Upper lobe of left lung (tissue), 6 donors: Measurements from ENCODE around the gene CPAMD8. TPM values are rescaled to one million over a fixed set of nuclear protein-coding genes. Genes with fewer than 3 reads are reported as not detected.
A peak's percentile ranks its signal among the peaks of the same experiment; 100 is the strongest.

Experiments used
- ATAC-seq, 2 donors: fragments of 200-7000 bp; cut with Tn5 transposase; one replicate each; pipeline ENCODE4 v1.9.1; 2022; ENCODE audit warnings: mild to moderate bottlenecking in 2 of 2, moderate library complexity in 2 of 2; ENCODE audit not compliant: low FRiP score in 2 of 2
- DNase-seq, 2 donors: peaks; one replicate each; pipeline ENCODE4 v3.0.0-alpha.2; 2019 to 2020
- H3K27ac ChIP-seq, 4 donors: fragments of 200-600 bp; sonication (generic); one replicate each; pipeline ENCODE4 v1.5.1; 2016 to 2019
- H3K27me3 ChIP-seq, 4 donors: fragments of 200-600 bp; sonication (generic); one replicate each; pipeline ENCODE4 v1.5.1; 2017 to 2019
- H3K36me3 ChIP-seq, 4 donors: fragments of 200-600 bp; sonication (generic); one replicate each; pipeline ENCODE4 v1.5.1; 2016 to 2019
- H3K4me1 ChIP-seq, 4 donors: fragments of 200-600 bp; sonication (generic); one replicate each; pipeline ENCODE4 v1.5.1; 2018 to 2019
- H3K4me3 ChIP-seq, 4 donors: fragments of 200-600 bp; sonication (generic); one replicate each; pipeline ENCODE4 v1.5.1; 2017 to 2019; ENCODE audit warnings: mild to moderate bottlenecking in 2 of 4, moderate library complexity in 1 of 4
- H3K9me3 ChIP-seq, 4 donors: fragments of 200-600 bp; sonication (generic); one replicate each; pipeline ENCODE4 v1.5.1; 2018 to 2019
- EP300 ChIP-seq, 4 donors: sonication (generic); formaldehyde crosslinking; IDR thresholded peaks; one replicate each; pipeline ENCODE4 v1.5.1; 2017; ENCODE audit warnings: antibody characterized with exemption in 4 of 4, control low read depth in 2 of 4
- POLR2A ChIP-seq, 4 donors: fragments of 450-650 bp; IDR thresholded peaks; one replicate each; pipeline ENCODE4 v1.5.1; 2016 to 2017; ENCODE audit warnings: antibody characterized with exemption in 4 of 4, mild to moderate bottlenecking in 2 of 4
- POLR2AphosphoS5 ChIP-seq, 2 donors: sonication (generic); formaldehyde crosslinking; IDR thresholded peaks; one replicate each; pipeline ENCODE4 v1.5.1; 2017; ENCODE audit warnings: antibody characterized with exemption in 2 of 2
- WGBS, 2 donors: methylation state at CpG; one replicate each; pipeline ENCODE4 v1.1.5; 2017 to 2018; 5-methylcytosine and 5-hydroxymethylcytosine counted together
- total RNA-seq, 6 donors: library from RNA; depleted of rRNA in 4 of 6; stranded (reverse); fragments of >200 nt in 4 of 6; gene quantifications; one replicate each; pipeline versions ENCODE4 v1.1.0 to v1.2.1, GENCODE V29; 2016 to 2021
- TF ChIP-seq, protein P1 (sequence below), 6 experiments: fragments of 450-650 bp in 4 of 6; fragments of 200-600 bp in 2 of 6; sonication (generic) in 2 of 6; IDR thresholded peaks; one replicate each; pipeline ENCODE4 v1.5.1; 2016 to 2019; ENCODE audit warnings: antibody characterized with exemption in 6 of 6
- donor health status: DM: no; HTN: no; CAD: no; lungs with moderate emphysema.
- donor health status: DM: no; HTN: yes; CAD: no; lungs with severe emphysema.

The CPAMD8 gene
- total RNA-seq, 6 donors from 2014 or later: 35.8 to 262 (median 61.1) TPM

GRCh38 chr19:16861834-16862233, 164.8 kb downstream of the CPAMD8 start:
- DNase-seq: no peak
- Histone ChIP-seq H3K27ac (peak overlapping the region in 3 of 4 donors; percentile 12 to 61 (median 61)), H3K27me3 (no peaks in the 10 kb centered on the region), H3K4me3 (no peak overlapping the region), H3K4me1 (peaks cover 0 to 9% (median 0%) of the 10 kb centered on the region in 4 donors), H3K36me3 (peaks cover 12 to 87% (median 52%) of the 10 kb centered on the region in 4 donors), H3K9me3 (no peaks in the 10 kb centered on the region)
- TF ChIP-seq POLR2A (IDR thresholded peaks at IDR 0.05) (no peak), POLR2AphosphoS5 (IDR thresholded peaks at IDR 0.05) (no peak), EP300 (IDR thresholded peaks at IDR 0.05) (no peak)
- TF ChIP-seq, protein P1, sequence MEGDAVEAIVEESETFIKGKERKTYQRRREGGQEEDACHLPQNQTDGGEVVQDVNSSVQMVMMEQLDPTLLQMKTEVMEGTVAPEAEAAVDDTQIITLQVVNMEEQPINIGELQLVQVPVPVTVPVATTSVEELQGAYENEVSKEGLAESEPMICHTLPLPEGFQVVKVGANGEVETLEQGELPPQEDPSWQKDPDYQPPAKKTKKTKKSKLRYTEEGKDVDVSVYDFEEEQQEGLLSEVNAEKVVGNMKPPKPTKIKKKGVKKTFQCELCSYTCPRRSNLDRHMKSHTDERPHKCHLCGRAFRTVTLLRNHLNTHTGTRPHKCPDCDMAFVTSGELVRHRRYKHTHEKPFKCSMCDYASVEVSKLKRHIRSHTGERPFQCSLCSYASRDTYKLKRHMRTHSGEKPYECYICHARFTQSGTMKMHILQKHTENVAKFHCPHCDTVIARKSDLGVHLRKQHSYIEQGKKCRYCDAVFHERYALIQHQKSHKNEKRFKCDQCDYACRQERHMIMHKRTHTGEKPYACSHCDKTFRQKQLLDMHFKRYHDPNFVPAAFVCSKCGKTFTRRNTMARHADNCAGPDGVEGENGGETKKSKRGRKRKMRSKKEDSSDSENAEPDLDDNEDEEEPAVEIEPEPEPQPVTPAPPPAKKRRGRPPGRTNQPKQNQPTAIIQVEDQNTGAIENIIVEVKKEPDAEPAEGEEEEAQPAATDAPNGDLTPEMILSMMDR (IDR thresholded peaks at IDR 0.05): no peak
- 80 to 92% methylated on average over 5 of the region's 5 CpGs for WGBS, 2 donors
- ATAC-seq: no peak

- Histone ChIP-seq H3K27ac (peak overlapping the region in 2 of 4 donors; percentile 61), H3K4me1 (peaks cover 0 to 9% (median 0%) of the 10 kb centered on the region in 4 donors), H3K36me3 (peaks cover 7 to 85% (median 49%) of the 10 kb centered on the region in 4 donors), H3K9me3 (no peaks in the 10 kb centered on the region), H3K27me3 (no peaks in the 10 kb centered on the region), H3K4me3 (no peak overlapping the region)
- no peak for ATAC-seq
- no peak for DNase-seq
- 85 to 93% methylated on average over 3 of the region's 3 CpGs for WGBS, 2 donors
- TF ChIP-seq EP300 (IDR thresholded peaks at IDR 0.05) (no peak), POLR2AphosphoS5 (IDR thresholded peaks at IDR 0.05) (no peak), POLR2A (IDR thresholded peaks at IDR 0.05) (no peak)
- TF ChIP-seq, protein P1 (IDR thresholded peaks at IDR 0.05): no peak
Measured at GRCh38 chr19:16861011-16861410, 165.6 kb downstream of the CPAMD8 start.

DNA sequence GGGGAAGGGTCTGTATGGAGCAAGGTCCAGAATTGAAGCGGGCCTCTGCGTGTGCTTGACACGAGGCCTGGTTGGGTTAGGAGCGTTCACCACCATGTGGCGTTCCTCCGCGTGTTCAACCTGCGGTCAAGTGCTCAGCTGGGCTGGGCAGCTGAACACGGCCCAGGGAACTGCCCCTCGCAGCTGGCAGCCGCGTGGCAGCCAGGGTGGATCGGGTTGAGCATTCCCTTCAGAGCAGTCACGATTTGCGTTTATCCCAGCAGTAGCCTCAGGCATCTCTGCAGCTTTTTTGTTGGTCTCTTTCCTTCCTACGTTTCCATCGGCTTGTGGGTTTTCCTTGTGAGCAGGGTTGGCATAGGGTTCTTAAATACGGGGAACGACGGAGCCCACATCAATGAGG, 166.5 kb downstream of the CPAMD8 start:
- DNase-seq (peak in 1 of 2 donors; percentile 59), ATAC-seq (no peak)
- TF ChIP-seq, protein P1 (IDR thresholded peaks at IDR 0.05): no peak
- no peak for TF ChIP-seq EP300 (IDR thresholded peaks at IDR 0.05)
- no peak for TF ChIP-seq POLR2A (IDR thresholded peaks at IDR 0.05)
- TF ChIP-seq POLR2AphosphoS5 (IDR thresholded peaks at IDR 0.05): no peak
- H3K4me1 ChIP-seq: peaks cover 0 to 9% (median 0%) of the 10 kb centered on the region in 4 donors
- H3K9me3 ChIP-seq: no peaks in the 10 kb centered on the region
- WGBS, 2 donors: 94 to 97% methylated on average over 20 of the region's 20 CpGs
- no peak overlapping the region for H3K27ac ChIP-seq
- H3K36me3 ChIP-seq: peaks cover 6 to 84% (median 43%) of the 10 kb centered on the region in 4 donors
- H3K4me3 ChIP-seq: no peak overlapping the region
- H3K27me3 ChIP-seq: no peaks in the 10 kb centered on the region

GRCh38 chr19:16859626-16860025, 167.0 kb downstream of the CPAMD8 start:
- TF ChIP-seq, protein P1 (IDR thresholded peaks at IDR 0.05): no peak
- TF ChIP-seq POLR2AphosphoS5 (IDR thresholded peaks at IDR 0.05) (no peak), EP300 (IDR thresholded peaks at IDR 0.05) (no peak), POLR2A (IDR thresholded peaks at IDR 0.05) (no peak)
- peaks cover 0 to 9% (median 0%) of the 10 kb centered on the region in 4 donors for H3K4me1 ChIP-seq
- peaks cover 10 to 84% (median 43%) of the 10 kb centered on the region in 4 donors for H3K36me3 ChIP-seq
- no peaks in the 10 kb centered on the region for H3K9me3 ChIP-seq
- ATAC-seq (no peak), DNase-seq (no peak)
- H3K27me3 ChIP-seq: no peaks in the 10 kb centered on the region
- 94 to 98% methylated on average over 7 of the region's 7 CpGs for WGBS, 2 donors
- no peak overlapping the region for H3K4me3 ChIP-seq
- H3K27ac ChIP-seq: peak overlapping the region in 1 of 4 donors; percentile 40

GRCh38 chr19:16856091-16856490, 170.5 kb downstream of the CPAMD8 start:
- H3K4me3 ChIP-seq: no peak overlapping the region
- TF ChIP-seq POLR2AphosphoS5 (IDR thresholded peaks at IDR 0.05): no peak
- TF ChIP-seq, protein P1 (IDR thresholded peaks at IDR 0.05): no peak
- TF ChIP-seq POLR2A (IDR thresholded peaks at IDR 0.05): no peak
- no peak for TF ChIP-seq EP300 (IDR thresholded peaks at IDR 0.05)
- ATAC-seq (no peak), DNase-seq (no peak)
- H3K4me1 ChIP-seq: peaks cover 0 to under 1% (median 0%) of the 10 kb centered on the region in 4 donors
- no peaks in the 10 kb centered on the region for H3K27me3 ChIP-seq
- 88 to 93% methylated on average over 9 of the region's 9 CpGs for WGBS, 2 donors
- peaks cover 17 to 88% (median 56%) of the 10 kb centered on the region in 4 donors for H3K36me3 ChIP-seq
- H3K27ac ChIP-seq: no peak overlapping the region
- no peaks in the 10 kb centered on the region for H3K9me3 ChIP-seq
